ENCODE measurements around the gene CDH13.

Gene CDH13

GRCh38 chr16:82848013-82848412 is 221.2 kb downstream of the CDH13 start:
- no peak for DNase-seq (ENCODE audit: low spot score)

GRCh38 chr16:82852388-82853008 is 225.7 kb downstream of the CDH13 start:
- DNase-seq (ENCODE audit: low spot score): no peak

- no peak for DNase-seq (ENCODE audit: low spot score)
Measured at GRCh38 chr16:82855471-82855870, 228.7 kb downstream of the CDH13 start.

GRCh38 chr16:82857693-82858365 is 231.1 kb downstream of the CDH13 start:
- DNase-seq (ENCODE audit: low spot score): no peak

- DNase-seq (ENCODE audit: low spot score): no peak
Measured at GRCh38 chr16:82859662-82860061, 232.9 kb downstream of the CDH13 start.

- DNase-seq (ENCODE audit: low spot score): no peak
Measured at GRCh38 chr16:82860071-82860470, 233.3 kb downstream of the CDH13 start.

- DNase-seq (ENCODE audit: low spot score): no peak
Measured at GRCh38 chr16:82862057-82862456, 235.3 kb downstream of the CDH13 start.

- no peak for DNase-seq (ENCODE audit: low spot score)
Measured at GRCh38 chr16:82864332-82865040, 237.7 kb downstream of the CDH13 start.

GRCh38 chr16:82865412-82865811 is 238.6 kb downstream of the CDH13 start:
- DNase-seq (ENCODE audit: low spot score): no peak

GRCh38 chr16:82867485-82867884 is 240.7 kb downstream of the CDH13 start:
- no peak for DNase-seq (ENCODE audit: low spot score)

GRCh38 chr16:82874271-82874670 is 247.5 kb downstream of the CDH13 start:
- DNase-seq (ENCODE audit: low spot score): no peak

- DNase-seq (ENCODE audit: low spot score): no peak
Measured at GRCh38 chr16:82874672-82875071, 247.9 kb downstream of the CDH13 start.

GRCh38 chr16:82876951-82877350 is 250.2 kb downstream of the CDH13 start:
- DNase-seq (ENCODE audit: low spot score): no peak

GRCh38 chr16:82878466-82878865 is 251.7 kb downstream of the CDH13 start:
- DNase-seq (ENCODE audit: low spot score): no peak

GRCh38 chr16:82880346-82880745 is 253.6 kb downstream of the CDH13 start:
- DNase-seq (ENCODE audit: low spot score): no peak

GRCh38 chr16:82881516-82881915 is 254.7 kb downstream of the CDH13 start:
- no peak for DNase-seq (ENCODE audit: low spot score)

GRCh38 chr16:82882226-82882625 is 255.5 kb downstream of the CDH13 start:
- DNase-seq (ENCODE audit: low spot score): no peak

- no peak for DNase-seq (ENCODE audit: low spot score)
Measured at GRCh38 chr16:82882982-82883835, 256.4 kb downstream of the CDH13 start.

- no peak for DNase-seq (ENCODE audit: low spot score)
Measured at GRCh38 chr16:82884320-82884898, 257.6 kb downstream of the CDH13 start.

- DNase-seq (ENCODE audit: low spot score): no peak
Measured at GRCh38 chr16:82886146-82886545, 259.4 kb downstream of the CDH13 start.

GRCh38 chr16:82888591-82889001 is 261.8 kb downstream of the CDH13 start:
- DNase-seq (ENCODE audit: low spot score): no peak

- no peak for DNase-seq (ENCODE audit: low spot score)
Measured at GRCh38 chr16:82891424-82891823, 264.7 kb downstream of the CDH13 start.
